HG03521 (cell line): ENCODE measurements around the gene PRSS50.

Experiments used
- ATAC-seq: cut with Tn5 transposase; IDR thresholded peaks from one replicate; pipeline ENCODE4 v1.9.1; 2021; ENCODE audit warnings: mild to moderate bottlenecking, moderate library complexity; ENCODE audit not compliant: unreplicated experiment

The PRSS50 gene

DNA sequence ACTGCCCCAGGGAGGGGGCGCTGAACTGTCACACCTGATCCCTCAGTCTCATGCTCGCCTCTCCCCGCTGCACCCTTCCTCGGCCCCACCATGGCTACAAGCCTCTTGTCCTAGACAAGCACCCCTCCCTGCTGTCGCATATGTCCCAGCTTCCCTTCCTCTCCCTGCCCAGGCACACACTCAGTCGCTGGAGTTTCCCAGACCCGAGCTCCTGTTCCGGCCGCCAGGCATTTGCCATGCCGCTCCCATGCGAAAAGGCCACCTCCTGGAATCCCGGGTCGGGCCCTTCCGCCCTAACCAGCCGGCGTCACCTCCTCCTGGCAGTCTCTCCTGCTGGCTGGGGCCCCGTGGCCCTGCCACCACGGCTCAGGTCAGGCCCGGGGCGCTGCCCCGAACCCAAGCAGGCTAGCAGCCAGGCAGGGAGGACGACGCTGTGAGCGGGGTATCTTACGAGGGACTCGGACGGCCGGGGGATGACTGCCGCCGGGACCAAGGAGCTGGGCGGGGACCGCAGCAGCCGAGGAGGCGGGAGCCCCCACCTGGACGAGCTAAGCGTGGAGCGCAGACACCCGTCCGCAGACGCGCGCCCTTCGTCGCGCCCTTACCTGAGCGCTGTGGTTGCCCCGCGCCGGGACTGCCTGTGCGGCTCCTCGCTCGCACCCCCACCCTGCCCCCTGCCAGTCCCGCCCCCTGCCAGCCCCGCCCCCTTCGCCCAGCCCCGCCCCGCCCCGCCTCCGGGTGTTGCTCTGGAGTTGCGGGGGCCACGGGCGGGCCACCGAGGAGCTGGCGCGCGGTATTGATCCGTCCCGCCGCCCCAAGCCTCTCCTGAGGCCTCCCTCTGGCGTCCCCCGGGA lies 24.4 kb downstream of the PRSS50 start, which contains the start of gene ALS2CL:
TSS of gene ALS2CL (minus strand) at position 642 of the 854 bp plus-strand sequence. CDS start 4,239 bp downstream, outside the sequence.
- no peak for ATAC-seq

DNA sequence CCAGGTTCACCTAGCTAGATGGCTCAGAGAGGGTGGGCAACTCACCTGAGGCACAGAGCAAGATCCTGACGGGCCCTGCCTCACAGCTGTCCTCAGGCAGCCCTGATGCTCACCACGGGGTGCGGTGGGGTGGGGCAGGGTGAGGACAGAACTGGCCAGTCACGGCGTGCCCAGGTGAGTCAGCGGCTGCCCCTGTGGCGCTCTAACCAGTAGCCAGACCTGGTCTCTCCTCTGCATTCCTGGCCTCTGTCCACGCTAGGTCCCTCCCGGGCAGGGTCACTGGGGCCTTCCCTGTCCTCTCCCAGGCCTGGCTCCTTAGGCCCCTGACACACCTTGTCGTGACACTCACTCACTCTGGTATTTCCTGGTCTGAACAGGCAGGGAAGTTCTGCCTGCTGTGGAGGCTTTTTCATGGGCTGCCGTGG lies 25.1 kb downstream of the PRSS50 start:
- no peak for ATAC-seq

DNA sequence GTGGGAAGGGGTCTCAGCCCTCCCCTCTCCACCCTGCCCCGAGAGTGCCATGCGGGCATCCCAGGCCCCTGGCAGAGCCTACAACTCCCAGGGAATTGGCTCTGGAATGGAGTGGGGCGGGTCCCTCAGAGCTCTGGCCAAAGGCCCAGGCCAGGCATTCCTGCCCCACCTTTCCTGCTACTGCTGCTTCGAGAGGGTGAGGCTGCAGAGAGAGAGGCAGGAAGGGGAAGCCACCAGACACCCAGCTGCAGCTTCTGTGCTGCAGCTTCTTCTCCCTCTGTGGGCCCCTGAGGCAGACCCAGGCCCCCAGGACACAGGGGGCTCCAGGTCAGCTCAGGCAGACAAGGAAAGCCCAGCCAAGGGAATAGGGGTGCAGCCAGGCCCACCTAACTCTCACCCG lies 26.9 kb downstream of the PRSS50 start:
- ATAC-seq = no peak

DNA sequence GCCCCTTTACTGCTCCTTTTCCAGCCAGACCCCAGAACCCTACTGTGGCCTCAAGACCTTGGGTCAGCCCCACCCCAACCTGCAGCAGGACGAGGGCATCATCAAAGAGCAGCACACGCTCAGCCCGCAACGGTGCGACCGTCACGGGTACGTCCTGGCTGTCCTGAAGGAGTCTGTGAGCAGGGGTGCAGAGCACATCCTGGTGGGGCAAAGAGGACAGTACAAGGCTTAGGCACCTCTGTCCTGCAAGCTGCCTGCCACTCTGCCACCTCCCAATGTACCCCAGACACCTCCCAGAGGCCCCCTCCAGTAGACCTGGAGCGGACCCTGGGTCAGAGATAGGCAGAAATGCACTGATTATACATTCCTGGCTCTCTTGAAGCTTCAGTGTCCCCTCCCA lies 32.2 kb downstream of the PRSS50 start:
- no peak for ATAC-seq

DNA sequence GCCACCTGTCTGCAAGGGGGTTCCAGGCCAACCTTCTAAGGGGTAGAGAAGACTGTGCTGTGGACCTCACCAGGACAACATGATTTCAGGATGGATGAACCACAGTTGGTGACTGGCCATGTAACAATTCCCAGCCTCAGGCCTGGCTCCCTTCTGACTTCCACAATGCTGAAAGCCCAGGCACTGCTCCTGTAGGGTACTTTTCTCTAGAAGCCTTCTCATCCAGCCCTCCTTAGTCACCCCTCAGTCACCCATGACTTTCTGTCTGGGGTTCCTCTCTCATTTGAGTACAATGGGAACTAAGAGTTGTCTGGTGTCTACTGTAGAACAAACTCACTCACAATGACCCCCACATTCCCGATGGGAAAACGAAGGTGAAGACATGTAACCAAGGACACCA lies 32.8 kb downstream of the PRSS50 start:
- ATAC-seq = no peak

DNA sequence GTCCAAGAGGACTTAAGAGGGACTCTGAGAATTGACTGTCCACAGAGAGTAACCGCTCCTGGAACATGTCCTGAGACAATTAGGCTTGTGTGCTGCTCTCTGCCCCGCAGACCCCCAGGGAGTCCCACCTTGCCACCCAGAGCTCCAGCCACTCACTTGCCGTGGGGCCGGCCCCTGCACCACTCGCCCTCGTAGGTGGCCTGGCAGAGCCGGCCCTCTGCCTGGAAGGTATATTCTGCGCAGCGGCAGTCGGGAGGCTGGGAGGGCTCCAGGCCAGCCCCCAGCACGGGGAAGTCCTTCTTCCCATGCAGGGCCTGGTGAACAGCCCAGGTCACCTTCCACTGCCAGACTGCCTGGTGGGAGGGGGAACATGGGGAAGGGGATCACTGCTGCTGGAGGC lies 34.7 kb downstream of the PRSS50 start:
- ATAC-seq = no peak

DNA sequence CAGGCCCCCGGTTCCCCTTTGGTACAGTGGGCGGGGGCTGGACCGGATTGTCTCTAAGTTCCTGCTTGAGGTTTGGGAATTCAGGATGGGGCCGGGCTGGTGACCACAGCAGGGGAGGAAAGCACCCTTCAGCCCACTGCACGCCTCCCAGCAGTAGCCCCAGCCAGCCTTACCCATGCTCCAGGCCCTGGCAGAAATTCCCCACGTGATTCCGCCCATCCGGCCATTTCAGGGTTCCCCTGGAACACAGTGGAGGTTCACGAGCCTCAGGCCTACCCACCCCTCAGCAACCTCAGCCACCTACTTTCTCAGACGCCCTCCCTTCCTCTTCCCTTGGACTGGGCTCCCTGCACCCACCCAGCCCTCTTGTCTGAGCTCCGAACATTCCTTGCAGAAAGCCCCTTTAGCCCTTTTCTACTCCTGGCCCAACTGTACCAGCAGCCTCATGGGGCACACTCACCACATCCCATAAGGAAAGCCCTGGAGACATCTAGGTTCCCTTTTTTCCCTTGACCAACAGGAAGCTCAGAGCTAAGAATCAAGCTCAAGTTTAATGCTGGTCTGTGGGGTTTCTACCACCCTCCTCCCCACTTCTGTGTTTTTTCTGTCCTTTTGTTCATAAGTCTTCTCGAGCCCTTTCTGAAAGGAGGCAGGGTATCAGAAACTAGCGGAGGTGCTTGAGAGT lies 35.7 kb downstream of the PRSS50 start:
- no peak for ATAC-seq

DNA sequence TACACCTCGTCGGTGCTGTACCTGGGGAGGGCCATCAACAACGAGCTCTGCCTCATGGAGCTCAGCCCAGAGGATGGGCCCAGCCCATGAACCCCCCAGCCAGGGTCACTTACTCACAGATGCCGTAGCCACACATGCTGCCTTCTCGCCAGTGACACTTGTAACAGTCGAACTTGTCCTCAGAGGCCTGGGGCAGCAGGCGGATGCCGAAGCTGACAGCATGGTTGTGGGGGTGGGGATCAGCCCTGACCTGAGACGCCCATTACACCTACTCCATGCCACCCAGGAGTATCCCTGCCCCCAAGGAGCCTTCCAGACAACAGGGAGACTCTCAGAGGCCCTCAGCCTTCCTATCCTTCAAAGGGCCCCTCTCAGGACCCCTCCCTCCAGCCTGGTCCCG lies 36.3 kb downstream of the PRSS50 start:
- no peak for ATAC-seq

DNA sequence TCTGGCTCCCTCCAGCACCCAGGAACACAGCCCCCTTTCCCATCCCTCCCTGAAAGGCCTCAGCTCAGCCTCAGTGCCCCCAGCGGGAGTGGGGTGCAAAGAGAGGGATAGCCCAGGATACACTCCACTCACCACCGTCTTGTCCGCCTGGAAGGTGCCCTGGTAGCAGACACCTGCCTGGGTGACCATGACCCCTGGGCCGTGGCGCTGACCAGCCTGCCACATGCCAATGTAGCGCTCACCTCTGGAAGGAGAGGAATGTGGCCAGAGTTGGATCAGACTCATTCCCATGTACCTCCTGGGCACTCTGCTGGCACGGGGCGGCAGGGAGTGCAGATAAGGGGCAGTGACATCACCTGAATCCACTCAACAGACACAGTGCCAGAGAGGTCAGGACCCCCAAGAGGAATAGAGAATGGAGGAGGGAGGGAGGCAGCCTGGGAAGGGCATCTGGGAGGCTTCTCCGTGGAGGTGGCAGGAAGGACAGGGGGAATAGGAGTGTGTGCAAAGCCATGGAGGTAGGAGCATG lies 37.3 kb downstream of the PRSS50 start:
- no peak for ATAC-seq

DNA sequence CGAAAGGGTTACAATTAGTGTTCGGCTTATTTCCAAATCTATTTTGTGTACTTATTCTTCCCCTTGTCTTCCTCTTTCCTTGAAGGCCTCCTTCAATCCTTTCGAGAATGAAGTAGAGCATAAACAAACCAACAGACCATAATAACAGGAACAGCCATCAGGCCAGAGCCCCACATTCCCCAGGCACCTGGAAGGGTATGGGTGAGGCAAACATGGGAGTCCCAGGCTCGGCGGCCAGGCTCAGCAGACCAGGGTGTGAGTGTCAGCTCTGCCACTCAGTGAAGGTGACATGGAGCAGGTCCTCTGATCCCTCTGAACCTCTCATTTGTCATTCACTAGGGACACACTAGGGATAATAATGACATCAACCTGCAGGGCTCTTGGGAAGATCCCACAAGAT lies 38.0 kb downstream of the PRSS50 start:
- ATAC-seq = no peak

DNA sequence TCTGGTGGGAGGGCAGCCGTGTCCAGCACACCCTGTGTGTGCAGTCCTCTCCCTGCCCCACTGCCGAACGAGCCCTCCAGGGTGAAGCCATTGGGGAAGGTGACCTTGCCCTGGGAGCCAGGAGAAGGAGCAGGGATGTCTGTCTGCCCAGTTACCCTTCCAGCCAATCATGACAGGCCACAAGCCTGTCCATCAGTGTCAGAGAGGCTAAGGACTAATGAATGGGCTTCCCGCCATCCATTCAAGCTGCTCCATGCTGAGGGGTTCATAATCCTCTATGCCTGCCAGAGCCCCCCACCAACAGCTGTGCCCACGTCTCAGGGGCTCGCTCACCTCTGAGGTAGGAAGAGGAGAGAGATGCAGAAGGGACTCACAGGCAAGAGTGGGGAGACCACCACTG lies 39.4 kb downstream of the PRSS50 start:
- no peak for ATAC-seq

DNA sequence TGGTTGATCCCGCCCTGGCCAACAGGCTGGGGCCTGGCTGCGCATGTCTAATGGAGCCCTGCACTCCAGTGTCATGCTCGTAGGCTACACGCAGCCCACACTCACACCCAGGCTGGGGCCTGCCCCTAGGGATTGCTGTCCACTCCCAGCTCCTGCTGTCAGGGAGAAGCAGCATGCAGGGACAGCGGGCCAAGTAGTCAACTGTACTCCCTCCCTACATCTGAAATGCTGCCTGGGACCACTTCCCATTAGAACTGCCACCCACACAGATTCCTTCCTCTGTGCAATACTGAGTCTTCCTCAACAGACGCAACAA lies 40.3 kb downstream of the PRSS50 start:
- ATAC-seq = no peak

DNA sequence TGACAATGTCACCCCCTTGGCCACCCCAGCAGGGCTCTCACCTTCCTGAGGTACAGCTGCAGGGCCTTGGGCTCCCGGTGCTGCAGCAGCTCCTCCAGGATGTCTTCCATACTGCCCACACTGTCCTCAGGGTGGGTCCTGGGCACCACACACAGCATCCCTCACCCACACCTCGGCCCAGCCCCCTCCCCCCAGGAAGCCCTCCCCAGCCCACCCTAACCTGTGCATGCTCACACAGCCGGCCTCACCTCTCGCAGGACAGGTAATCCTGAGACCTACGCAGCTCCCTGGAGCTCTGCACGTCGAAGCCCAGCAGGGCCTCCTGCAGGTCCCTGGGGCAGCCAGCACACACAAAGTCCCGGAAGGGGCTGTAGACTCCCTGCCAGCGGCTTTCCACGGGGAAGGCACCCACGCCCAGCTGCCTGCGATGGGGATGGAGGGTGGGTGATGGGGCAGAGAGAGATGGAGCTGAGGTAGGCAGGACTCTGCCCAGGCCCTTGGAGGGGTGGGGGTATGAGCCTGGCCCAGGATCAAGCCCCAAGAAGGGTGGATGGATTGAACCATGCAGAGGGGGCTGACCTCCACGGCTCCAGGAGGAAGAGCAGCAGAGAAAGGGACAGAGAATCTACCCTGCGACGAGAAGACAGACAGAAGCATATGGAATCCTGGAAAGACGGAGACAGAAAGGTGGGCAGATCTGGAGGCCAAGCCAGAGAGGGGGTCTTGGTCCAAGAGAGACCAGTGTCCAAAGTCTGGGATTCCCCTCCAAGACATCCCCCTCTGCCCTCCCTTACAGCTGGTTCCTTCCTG lies 40.9 kb downstream of the PRSS50 start:
- no peak for ATAC-seq

DNA sequence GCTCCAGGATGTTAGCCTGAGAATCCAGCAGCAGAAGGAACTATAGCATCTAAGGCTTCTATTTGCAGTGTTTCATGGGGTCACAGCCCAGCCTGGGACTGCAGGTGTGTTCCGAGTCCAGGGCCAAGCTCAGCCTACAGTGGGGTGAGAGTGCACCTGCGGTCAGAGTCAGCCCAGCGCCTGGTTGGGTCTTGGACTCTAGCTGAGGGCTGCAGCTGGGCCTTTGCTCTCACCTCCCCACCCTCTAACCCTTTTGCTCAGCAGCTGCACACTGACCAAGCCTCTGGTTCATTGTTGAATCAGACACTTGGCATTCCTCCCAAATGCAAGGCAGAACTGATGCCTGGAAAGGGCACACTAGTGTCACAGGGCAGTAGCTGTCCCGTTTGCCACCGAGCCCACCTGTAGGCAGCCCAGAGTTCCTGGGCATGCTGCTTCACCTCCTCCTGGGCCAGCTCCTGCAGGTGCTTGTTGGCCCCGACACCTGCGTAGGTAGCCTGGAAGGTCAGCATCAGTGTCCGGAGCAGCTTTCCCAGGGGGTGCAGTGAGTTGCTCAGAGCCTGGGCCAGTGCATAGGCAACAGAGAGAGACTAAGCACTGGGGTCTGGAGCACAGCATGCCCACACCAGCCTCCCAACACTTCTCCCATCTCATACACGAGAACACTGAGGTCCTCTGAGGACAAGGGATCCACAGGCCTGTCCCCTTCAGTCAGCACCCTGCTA lies 41.7 kb downstream of the PRSS50 start:
- no peak for ATAC-seq

DNA sequence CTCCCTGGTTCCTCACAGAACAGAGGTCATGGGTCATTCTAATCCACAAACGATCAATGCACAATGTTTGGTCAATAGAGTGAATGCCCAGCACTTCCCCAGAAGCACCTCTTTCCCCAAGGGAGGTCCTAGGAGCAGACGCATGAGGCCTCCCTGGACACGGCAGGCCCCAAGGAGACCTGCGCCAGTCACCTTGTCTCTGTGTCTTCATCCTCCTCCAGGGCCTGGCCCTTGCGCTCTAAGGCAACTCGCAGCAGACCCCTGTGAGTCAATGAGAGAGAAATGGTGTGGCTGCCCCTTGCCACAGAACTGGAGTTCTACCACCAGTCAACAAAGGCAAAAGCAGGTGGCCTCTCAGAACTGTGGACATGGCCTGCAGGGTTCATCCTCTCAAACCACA lies 42.2 kb downstream of the PRSS50 start:
- no peak for ATAC-seq

DNA sequence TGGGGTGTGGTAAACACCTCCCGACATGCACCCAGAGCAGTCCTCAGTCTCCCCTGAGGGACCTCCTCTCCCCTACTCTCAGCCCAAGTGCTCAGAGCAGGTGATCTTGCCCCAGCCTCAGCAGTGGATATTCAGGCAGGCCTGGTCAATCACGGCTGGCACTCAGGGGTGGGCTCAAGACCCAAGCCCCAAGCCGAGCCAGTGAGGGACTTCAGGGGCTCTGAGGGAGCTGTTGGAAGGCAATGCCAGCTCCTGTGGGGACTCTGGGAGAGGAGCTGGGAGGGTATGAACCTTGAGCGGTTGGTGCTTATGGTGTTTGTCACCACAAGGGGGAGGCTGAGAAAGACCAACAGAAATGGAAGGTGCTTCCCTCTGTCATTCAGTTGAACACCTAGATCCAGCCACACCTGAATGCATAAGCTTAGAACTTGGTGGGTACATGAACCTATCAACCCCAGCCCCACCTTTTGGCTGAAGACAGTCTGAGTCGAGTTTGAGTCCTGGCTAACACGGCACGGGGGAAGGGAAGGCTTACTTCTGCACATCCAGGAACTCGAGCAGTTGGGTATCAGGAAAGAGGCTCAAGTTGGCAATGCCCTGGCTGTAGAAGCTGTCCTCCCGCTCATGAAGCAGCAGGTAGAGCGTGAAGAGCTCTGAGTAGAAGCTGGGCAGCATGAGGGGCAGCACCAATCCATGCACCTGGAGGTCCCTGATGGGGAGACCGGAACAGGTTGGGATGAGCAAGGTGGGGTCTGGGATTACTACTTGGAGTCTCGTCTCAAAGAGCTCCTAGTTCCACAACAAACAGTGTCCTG lies 43.4 kb downstream of the PRSS50 start:
- ATAC-seq = no peak

DNA sequence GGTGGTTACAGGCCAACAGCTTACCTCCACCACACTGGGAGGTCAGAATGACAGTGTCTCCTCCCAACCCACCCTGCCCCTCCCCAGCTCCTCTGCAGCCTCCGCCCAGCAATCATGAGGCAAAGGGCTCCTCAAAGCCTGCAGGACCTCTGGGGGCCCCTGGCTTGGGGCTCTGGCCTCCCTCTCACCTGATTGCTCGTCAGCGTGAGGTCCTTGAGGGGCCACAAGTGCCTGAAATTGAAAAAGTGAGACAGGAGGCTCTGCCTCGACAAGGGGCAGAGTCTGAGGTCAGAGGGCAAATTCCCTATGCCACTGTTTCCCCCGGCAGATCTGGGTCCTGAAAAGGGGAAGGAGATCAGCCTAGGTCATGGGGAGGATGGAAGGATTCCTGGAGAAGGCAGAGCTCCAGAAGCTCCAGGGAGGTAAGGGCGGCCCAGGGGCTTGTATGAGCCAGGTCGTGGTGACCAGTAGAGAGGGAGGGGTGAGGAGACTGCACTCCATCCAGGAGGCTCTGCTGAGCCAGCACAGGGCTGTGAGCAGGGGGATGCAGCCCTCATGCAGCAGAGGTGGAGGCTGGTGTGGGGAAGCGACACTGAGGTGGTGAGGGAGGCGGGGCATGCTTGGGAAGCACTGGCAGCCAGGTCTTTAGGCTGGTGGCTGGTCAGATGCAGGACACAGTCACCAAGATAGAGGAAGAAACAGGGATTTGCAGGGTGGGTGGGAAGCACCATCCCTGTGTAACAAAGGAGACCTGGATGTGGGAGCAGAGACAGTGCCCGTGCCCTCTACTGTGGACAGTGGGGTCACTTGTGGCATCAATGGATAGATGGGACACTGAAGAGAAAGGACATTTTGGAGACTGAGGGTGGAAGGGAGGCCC lies 44.3 kb downstream of the PRSS50 start:
- ATAC-seq = no peak

DNA sequence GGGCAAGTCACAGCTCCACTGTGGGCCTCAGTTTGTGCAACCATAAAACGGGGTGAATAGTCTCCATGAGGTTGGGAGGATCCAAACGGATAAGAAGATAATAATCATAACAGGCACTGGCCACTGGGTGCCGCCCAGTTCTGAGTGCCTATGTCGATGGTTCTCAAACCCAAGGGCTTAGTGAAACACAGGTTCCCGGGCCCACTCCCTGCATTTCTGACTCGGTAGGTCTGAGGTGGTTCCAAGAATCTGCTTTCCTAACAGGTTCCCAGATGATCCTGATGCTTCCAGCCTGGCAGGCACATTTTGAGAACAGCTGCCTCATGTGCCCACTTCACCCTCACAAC lies 45.3 kb downstream of the PRSS50 start:
- no peak for ATAC-seq
